ENCODE results near the gene NRF1.
"Not testable (repeated sequence)": the region's sequence is repeated elsewhere in the genome, so short reads cannot be mapped to it uniquely, and the experiment has no call there.

Gene NRF1

GRCh38 chr7:129790136-129790535 lies 178.6 kb downstream of the NRF1 start:
- H3K27ac ChIP-seq, result no peak overlapping the region
- TF ChIP-seq CTCF (conservative IDR thresholded peaks at IDR 0.05), result no peak
- no peak for TF ChIP-seq ZFX (IDR thresholded peaks at IDR 0.05)

GRCh38 chr7:129792721-129793120 lies 181.2 kb downstream of the NRF1 start:
- no peak overlapping the region for H3K27ac ChIP-seq

GRCh38 chr7:129793506-129794310 lies 182.2 kb downstream of the NRF1 start:
- no peak overlapping the region for H3K27ac ChIP-seq
- TF ChIP-seq ZFX (IDR thresholded peaks at IDR 0.05), result no peak
- TF ChIP-seq CTCF (conservative IDR thresholded peaks at IDR 0.05), result no peak

More at GRCh38 chr7:129792721-129793120, 181.2 kb downstream of the NRF1 start:
- TF ChIP-seq CTCF (conservative IDR thresholded peaks at IDR 0.05), result no peak
- no peak for TF ChIP-seq ZFX (IDR thresholded peaks at IDR 0.05)

- not testable (repeated sequence) for H3K27ac ChIP-seq
These were observed 182.9 kb downstream of the NRF1 start for GRCh38 chr7:129794461-129794860.

- no peak for TF ChIP-seq ZFX (IDR thresholded peaks at IDR 0.05)
- TF ChIP-seq CTCF (conservative IDR thresholded peaks at IDR 0.05), result no peak
- no peak overlapping the region for H3K27ac ChIP-seq
These were observed 184.8 kb downstream of the NRF1 start for GRCh38 chr7:129796186-129796775.

GRCh38 chr7:129797214-129797789 lies 185.8 kb downstream of the NRF1 start:
- no peak for TF ChIP-seq ZFX (IDR thresholded peaks at IDR 0.05)
- TF ChIP-seq CTCF (conservative IDR thresholded peaks at IDR 0.05), result no peak
- H3K27ac ChIP-seq, result no peak overlapping the region

GRCh38 chr7:129798616-129799349 lies 187.3 kb downstream of the NRF1 start:
- no peak overlapping the region for H3K27ac ChIP-seq
- TF ChIP-seq ZFX (IDR thresholded peaks at IDR 0.05), result no peak
- TF ChIP-seq CTCF (conservative IDR thresholded peaks at IDR 0.05), result no peak
